ENCODE data around the gene SYT11. TPM values are rescaled to one million over a fixed set of nuclear protein-coding genes. Genes with fewer than 3 reads are reported as not detected.
A peak's percentile ranks its signal among the peaks of the same experiment; 100 is the strongest.

Gene SYT11
- total RNA-seq, 4 donors from 2014 or later: 4.2 to 11.2 (median 6.2) TPM

Small RNA genes within 50 kb of the gene (small RNA-seq; reads per million reads assigned to genes)
- gene RF00015: not detected
- gene SCARNA4: not detected
- gene SNORA80E: 69.5 reads per million, percentile 96 among the genes with 10 or more reads in this experiment

Other genes starting within 250 kb of the SYT11 start
- gene MSTO1, start 249.3 kb upstream of the SYT11 start, total RNA-seq: 10 to 100 TPM; 16.8 to 50.9 (median 18.4) TPM
- gene YY1AP1, start 170.8 kb upstream of the SYT11 start, total RNA-seq: 100 to 1,000 TPM in 3 of 4 donors, 10 to 100 TPM in 1; 91.3 to 135 (median 119) TPM
- 100 to 1,000 TPM; 118 to 170 (median 132) TPM for gene DAP3, start 170.5 kb upstream of the SYT11 start, total RNA-seq
- gene GON4L, start 2.4 kb upstream of the SYT11 start, total RNA-seq: 10 to 100 TPM; 21.5 to 52.0 (median 37.9) TPM
- 10 to 100 TPM; 27.1 to 38.5 (median 32.9) TPM for gene RIT1, start 51.8 kb downstream of the SYT11 start, total RNA-seq
- gene KHDC4, start 74.8 kb downstream of the SYT11 start, total RNA-seq: 10 to 100 TPM; 28.8 to 54.2 (median 42.7) TPM
- not detected for gene RXFP4, start 82.1 kb downstream of the SYT11 start, total RNA-seq
- gene ARHGEF2, start 119.0 kb downstream of the SYT11 start, total RNA-seq: 100 to 1,000 TPM in 2 of 4 donors, 10 to 100 TPM in 2; 89.5 to 151 (median 98.6) TPM
- 100 to 1,000 TPM; 197 to 397 (median 308) TPM for gene SSR2, start 161.4 kb downstream of the SYT11 start, total RNA-seq
- 10 to 100 TPM; 16.2 to 24.5 (median 18.6) TPM for gene UBQLN4, start 194.2 kb downstream of the SYT11 start, total RNA-seq
- gene LAMTOR2, start 195.2 kb downstream of the SYT11 start, total RNA-seq: 10 to 100 TPM; 45.8 to 74.3 (median 65.0) TPM
- under 1 TPM in 1 of 4 donors, not detected in 3; 0.84 TPM for gene RAB25, start 201.6 kb downstream of the SYT11 start, total RNA-seq
- under 1 TPM; 0.56 to 0.96 (median 0.66) TPM for gene MEX3A, start 222.9 kb downstream of the SYT11 start, total RNA-seq